Ovary (tissue), 9 donors: ENCODE data around the gene MALRD1. TPM values are rescaled to one million over a fixed set of nuclear protein-coding genes. Genes with fewer than 3 reads are reported as not detected.

ENCODE experiments used
- DNase-seq, 5 donors: peaks; one replicate each; pipeline ENCODE4 v3.0.0-alpha.2; 2019 to 2020
- H3K27ac ChIP-seq, 2 donors: fragments of 200-600 bp; one replicate each; pipeline versions ENCODE4 v1.5.1 to v1.8.0; 2019 to 2022
- H3K27me3 ChIP-seq: fragments of 200-600 bp; one replicate; pipeline ENCODE4 v1.8.0; 2022
- H3K36me3 ChIP-seq: fragments of 200-600 bp; sonication (generic); one replicate; pipeline ENCODE4 v1.5.1; 2019
- H3K4me1 ChIP-seq: one replicate; pipeline ENCODE4 v1.8.1; 2013; ENCODE audit warnings: mild to moderate bottlenecking, moderate library complexity; ENCODE audit not compliant: insufficient read depth
- H3K4me3 ChIP-seq: fragments of 200-600 bp; sonication (generic); one replicate; pipeline ENCODE4 v1.5.1; 2017
- H3K9me3 ChIP-seq, 2 donors: fragments of 200-600 bp in 1 of 2; sonication (generic) in 1 of 2; one replicate each; pipeline versions ENCODE4 v1.5.1 to v1.8.1; 2013 to 2019; ENCODE audit warnings: mild to moderate bottlenecking in 1 of 2, moderate library complexity in 1 of 2
- EP300 ChIP-seq: sonication (generic); formaldehyde crosslinking; IDR thresholded peaks from one replicate; pipeline ENCODE4 v1.6.1; 2017; ENCODE audit warnings: antibody characterized with exemption
- POLR2A ChIP-seq: fragments of 450-650 bp; IDR thresholded peaks from one replicate; pipeline ENCODE4 v1.6.1; 2017; ENCODE audit warnings: antibody characterized with exemption, mild to moderate bottlenecking, moderate library complexity
- WGBS, 3 donors: extraction: QIAGEN DNeasy Blood & Tissue Kit in 1 of 3; methylation state at CpG; one replicate each; pipeline versions ENCODE4 v1.1.5 to v1.1.7; 2013 to 2017; 5-methylcytosine and 5-hydroxymethylcytosine counted together
- intact Hi-C, 4 donors: fragments of 100-400 bp; cut with DNase I; formaldehyde crosslinking; loops; one replicate each; pipeline versions ENCODE4 v1.11.0 to v1.15.1; 2022 to 2023
- polyA plus RNA-seq, 2 donors: library from polyadenylated mRNA; stranded (reverse); fragments of 200-250 nt in 1 of 2; fragments of 350-450 nt in 1 of 2; fragmentation: Illumina TruSeq in 1 of 2; extraction: RNeasy Lipid Tissue Mini Kit (QIAGEN cat#74804) in 1 of 2; gene quantifications; one replicate each; pipeline ENCODE4 v1.2.3, GENCODE V29; 2013 to 2014
- total RNA-seq, 7 donors: library from RNA; depleted of rRNA in 2 of 7; stranded (reverse); fragments of >200 nt in 2 of 7; fragmentation: NEBNext Ultra II Directional in 3 of 7; extraction: Animal tissue kit (Norgen Biotek cat#: 25700) in 3 of 7; gene quantifications; one replicate each; pipeline versions ENCODE4 v1.1.0 to v1.2.4, GENCODE V29; 2016 to 2023
- TF ChIP-seq, protein P1 (sequence below), 3 donors: fragments of 450-650 bp in 2 of 3; fragments of 200-600 bp in 1 of 3; IDR thresholded peaks; one replicate each; pipeline versions ENCODE4 v1.5.1 to v1.8.0; 2016 to 2022; ENCODE audit warnings: antibody characterized with exemption in 3 of 3, mild to moderate bottlenecking in 1 of 3
- donor health status: DM: no; HTN: no; CAD: no; lungs with moderate emphysema.
- donor health status: DM: no; HTN: no; CAD: no.
- donor health status: Bipolar disorder and iron deficiency.
- donor health status: DM: yes; HTN: yes; CAD: no.
- donor health status: DM: no; HTN: no; CAD: no.
- donor health status: DM: yes; HTN: yes; CAD: no.

The MALRD1 gene
- total and polyA plus RNA-seq, 9 donors, result 0.56 to 12.1 (median 1.9) TPM

DNA sequence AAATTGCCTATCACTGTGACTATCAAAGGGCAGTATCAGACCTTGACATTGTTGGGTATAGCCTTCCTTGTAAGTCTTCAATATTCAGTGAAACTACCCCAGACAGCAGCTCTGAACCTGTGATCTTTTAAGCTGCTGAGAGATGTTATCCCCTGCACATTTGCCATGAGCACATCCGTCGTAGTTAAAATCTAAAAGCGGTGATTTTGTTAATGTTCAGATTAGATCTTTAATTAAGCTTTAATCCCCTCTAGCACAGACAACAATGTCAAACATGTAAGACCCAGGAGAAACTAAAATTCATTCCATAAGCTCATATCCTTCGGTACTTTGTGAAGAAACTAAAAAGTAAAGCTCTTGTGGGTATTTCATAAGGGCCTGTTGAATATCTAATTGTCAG is 105.8 kb downstream of the MALRD1 start:
- Histone ChIP-seq H3K27me3 (no peaks in the 10 kb centered on the region), H3K4me1 (no peaks in the 10 kb centered on the region), H3K9me3 (no peaks in the 10 kb centered on the region), H3K27ac (no peak overlapping the region), H3K36me3 (no peaks in the 10 kb centered on the region), H3K4me3 (no peak overlapping the region)
- no peak for TF ChIP-seq EP300
- TF ChIP-seq, protein P1, sequence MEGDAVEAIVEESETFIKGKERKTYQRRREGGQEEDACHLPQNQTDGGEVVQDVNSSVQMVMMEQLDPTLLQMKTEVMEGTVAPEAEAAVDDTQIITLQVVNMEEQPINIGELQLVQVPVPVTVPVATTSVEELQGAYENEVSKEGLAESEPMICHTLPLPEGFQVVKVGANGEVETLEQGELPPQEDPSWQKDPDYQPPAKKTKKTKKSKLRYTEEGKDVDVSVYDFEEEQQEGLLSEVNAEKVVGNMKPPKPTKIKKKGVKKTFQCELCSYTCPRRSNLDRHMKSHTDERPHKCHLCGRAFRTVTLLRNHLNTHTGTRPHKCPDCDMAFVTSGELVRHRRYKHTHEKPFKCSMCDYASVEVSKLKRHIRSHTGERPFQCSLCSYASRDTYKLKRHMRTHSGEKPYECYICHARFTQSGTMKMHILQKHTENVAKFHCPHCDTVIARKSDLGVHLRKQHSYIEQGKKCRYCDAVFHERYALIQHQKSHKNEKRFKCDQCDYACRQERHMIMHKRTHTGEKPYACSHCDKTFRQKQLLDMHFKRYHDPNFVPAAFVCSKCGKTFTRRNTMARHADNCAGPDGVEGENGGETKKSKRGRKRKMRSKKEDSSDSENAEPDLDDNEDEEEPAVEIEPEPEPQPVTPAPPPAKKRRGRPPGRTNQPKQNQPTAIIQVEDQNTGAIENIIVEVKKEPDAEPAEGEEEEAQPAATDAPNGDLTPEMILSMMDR (IDR thresholded peaks at IDR 0.05), result no peak
- WGBS, 3 donors, result 89 to 92% (median 89%) methylated on average over 4 of the region's 4 CpGs
- intact Hi-C loops, result no loop called here
- no peak for DNase-seq

DNA sequence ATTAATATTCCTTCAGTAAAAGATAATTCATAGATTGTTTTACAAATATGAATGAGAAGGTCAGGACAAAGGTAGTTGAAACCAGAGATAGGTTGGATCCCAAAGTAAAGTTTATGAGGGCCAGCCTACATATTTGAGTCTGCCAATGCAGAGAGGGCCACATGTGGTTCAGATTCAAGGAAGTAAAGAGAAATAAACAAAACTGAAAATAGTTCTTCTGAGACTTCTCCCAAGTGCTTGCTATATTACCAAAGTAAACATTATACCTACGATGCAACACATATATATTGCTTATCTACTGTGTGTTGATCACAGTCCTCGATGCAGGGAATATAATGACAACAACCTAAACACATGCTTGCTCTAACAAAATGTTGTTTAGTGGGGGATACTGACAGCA is 109.8 kb downstream of the MALRD1 start:
- TF ChIP-seq, protein P1 (IDR thresholded peaks at IDR 0.05), result no peak
- TF ChIP-seq EP300 (no peak), POLR2A (no peak)
- DNase-seq, result no peak
- H3K36me3 ChIP-seq, result no peaks in the 10 kb centered on the region
- H3K9me3 ChIP-seq, result no peaks in the 10 kb centered on the region
- WGBS, 3 donors, result 61 to 70% (median 66%) methylated on average over 2 of the region's 2 CpGs
- no peaks in the 10 kb centered on the region for H3K27me3 ChIP-seq
- intact Hi-C loops, result no loop called here
- H3K4me3 ChIP-seq, result no peak overlapping the region
- no peaks in the 10 kb centered on the region for H3K4me1 ChIP-seq
- H3K27ac ChIP-seq, result no peak overlapping the region

DNA sequence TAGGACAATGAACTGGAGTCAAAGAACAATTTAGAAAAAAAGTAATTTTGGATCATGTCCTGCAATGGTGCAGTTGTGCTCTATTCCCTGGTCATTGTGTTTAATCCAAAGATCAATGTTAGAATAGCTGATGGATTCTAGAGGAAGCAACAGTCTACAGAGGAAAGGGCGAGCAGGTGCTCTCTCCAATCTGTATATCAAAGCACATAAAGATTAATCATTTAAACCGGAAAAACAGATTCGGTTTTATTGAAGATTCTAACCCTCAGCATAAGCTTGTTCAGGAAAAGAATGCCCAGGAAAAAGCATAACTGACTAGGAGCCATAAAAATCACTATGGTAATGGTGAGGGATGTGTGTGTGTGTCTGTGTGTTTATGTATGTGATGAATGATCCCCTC is 110.3 kb downstream of the MALRD1 start:
- Histone ChIP-seq H3K9me3 (no peaks in the 10 kb centered on the region), H3K27ac (no peak overlapping the region), H3K36me3 (no peaks in the 10 kb centered on the region), H3K27me3 (no peaks in the 10 kb centered on the region), H3K4me3 (no peak overlapping the region), H3K4me1 (no peaks in the 10 kb centered on the region)
- intact Hi-C loops, result no loop called here
- WGBS, 3 donors, result 76 to 89% (median 80%) methylated on average over 3 of the region's 3 CpGs
- DNase-seq, result no peak
- TF ChIP-seq POLR2A, result no peak
- TF ChIP-seq, protein P1 (IDR thresholded peaks at IDR 0.05), result no peak
- TF ChIP-seq EP300, result no peak

DNA sequence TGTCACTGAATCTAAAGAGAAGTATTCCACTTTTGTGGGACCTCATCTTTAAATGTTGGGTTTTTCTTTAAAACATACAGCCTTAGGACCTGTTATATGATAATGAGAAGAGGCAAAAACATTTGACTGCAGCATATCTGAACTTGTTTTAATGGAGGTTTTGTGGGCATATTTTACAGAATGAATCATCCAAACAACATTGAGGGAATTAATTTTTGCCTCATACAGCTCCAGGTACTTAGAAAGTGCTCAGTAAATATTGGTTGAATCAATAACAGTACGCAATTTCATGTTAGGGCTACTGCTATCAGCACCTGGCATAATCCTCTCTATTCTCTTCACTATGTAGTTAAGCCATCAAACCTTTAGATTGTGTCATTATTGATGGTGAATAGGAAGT is 115.9 kb downstream of the MALRD1 start:
- Histone ChIP-seq H3K27ac (no peak overlapping the region), H3K27me3 (no peaks in the 10 kb centered on the region), H3K9me3 (no peaks in the 10 kb centered on the region), H3K4me3 (no peak overlapping the region), H3K36me3 (no peaks in the 10 kb centered on the region), H3K4me1 (no peaks in the 10 kb centered on the region)
- TF ChIP-seq EP300 (no peak), POLR2A (no peak)
- TF ChIP-seq, protein P1 (IDR thresholded peaks at IDR 0.05), result no peak
- no peak for DNase-seq
- 84 to 94% (median 93%) methylated on average over 1 of the region's 1 CpG for WGBS, 3 donors
- intact Hi-C loops, result no loop called here

DNA sequence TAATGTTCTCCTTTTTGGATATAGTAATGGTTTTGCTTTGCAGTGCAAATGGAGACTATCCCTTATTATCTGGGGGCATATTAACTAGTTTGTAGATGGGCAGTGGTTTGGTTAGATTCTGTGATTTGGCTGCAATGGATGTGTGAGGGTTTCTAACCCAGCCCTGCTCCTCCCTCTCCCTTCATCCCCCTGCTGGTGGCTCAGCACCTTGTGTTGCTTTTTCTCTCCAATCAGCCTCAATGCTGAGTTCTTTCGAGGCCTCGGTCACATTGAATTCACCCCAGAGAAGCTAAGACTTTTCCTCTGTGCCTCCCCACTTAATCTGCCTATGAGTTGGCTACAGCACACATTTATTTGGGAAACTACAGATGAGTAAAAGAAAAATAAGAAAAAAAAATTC is 120.0 kb downstream of the MALRD1 start:
- no peaks in the 10 kb centered on the region for H3K9me3 ChIP-seq
- no peaks in the 10 kb centered on the region for H3K4me1 ChIP-seq
- no peak for DNase-seq
- no peaks in the 10 kb centered on the region for H3K36me3 ChIP-seq
- no peaks in the 10 kb centered on the region for H3K27me3 ChIP-seq
- TF ChIP-seq EP300 (no peak), POLR2A (no peak)
- TF ChIP-seq, protein P1 (IDR thresholded peaks at IDR 0.05), result no peak
- intact Hi-C loops, result no loop called here
- no peak overlapping the region for H3K27ac ChIP-seq
- H3K4me3 ChIP-seq, result no peak overlapping the region
- 51 to 57% (median 55%) methylated on average over 2 of the region's 2 CpGs for WGBS, 3 donors
